C4-2B (cell line): ENCODE measurements around the gene GGT5.

Source experiments
- ZFX ChIP-seq: fragments of 450-650 bp; IDR thresholded peaks from 2 replicates; pipeline ENCODE4 v1.6.1; 2017
- TF ChIP-seq, protein P1 (sequence below): fragments of 450-650 bp; conservative IDR thresholded peaks from 2 replicates; pipeline ENCODE4 v1.5.1; 2017; ENCODE audit warnings: mild to moderate bottlenecking

DNA sequence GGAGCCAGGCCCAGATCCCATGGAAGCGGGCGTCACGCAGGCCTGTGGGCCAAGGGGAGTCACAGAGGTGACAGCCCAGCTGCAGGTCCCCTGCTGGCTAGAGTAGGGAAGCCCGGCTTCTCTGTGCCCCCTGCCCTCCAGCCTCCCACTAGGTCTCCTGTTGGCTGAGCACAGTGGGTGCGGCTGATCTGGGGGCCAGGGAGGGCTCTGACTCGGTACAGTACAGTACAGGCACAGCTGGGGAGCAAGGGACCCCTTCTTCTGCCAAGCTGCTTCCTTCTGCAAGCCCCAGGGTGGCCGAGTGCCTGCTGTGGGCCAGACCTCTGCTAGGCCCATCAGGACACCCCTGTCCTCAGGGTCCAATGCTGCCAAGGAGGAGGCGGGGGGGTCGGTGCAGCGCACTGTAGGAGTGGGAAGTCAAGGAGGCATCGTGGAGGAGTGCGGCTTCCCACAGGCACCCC lies 53.5 kb downstream of the GGT5 start:
- TF ChIP-seq, protein P1, sequence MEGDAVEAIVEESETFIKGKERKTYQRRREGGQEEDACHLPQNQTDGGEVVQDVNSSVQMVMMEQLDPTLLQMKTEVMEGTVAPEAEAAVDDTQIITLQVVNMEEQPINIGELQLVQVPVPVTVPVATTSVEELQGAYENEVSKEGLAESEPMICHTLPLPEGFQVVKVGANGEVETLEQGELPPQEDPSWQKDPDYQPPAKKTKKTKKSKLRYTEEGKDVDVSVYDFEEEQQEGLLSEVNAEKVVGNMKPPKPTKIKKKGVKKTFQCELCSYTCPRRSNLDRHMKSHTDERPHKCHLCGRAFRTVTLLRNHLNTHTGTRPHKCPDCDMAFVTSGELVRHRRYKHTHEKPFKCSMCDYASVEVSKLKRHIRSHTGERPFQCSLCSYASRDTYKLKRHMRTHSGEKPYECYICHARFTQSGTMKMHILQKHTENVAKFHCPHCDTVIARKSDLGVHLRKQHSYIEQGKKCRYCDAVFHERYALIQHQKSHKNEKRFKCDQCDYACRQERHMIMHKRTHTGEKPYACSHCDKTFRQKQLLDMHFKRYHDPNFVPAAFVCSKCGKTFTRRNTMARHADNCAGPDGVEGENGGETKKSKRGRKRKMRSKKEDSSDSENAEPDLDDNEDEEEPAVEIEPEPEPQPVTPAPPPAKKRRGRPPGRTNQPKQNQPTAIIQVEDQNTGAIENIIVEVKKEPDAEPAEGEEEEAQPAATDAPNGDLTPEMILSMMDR = no peak
- no peak for TF ChIP-seq ZFX
